Activated CD4-positive, alpha-beta memory T cell treated with anti-CD3 and anti-CD28 coated beads for 36 hours (primary cell): ENCODE data around the gene FAM210B. TPM values are rescaled to one million over a fixed set of nuclear protein-coding genes. Genes with fewer than 3 reads are reported as not detected.

Experiments
- CTCF ChIA-PET: fragments of 350-600 bp; sonication (Branson Sonifier 250); formaldehyde crosslinking; loops from one replicate; lab custom pipeline; 2021; ENCODE audit warnings: antibody characterized with exemption, inconsistent platforms; lab: Charles Lee
- POLR2A ChIA-PET: fragments of 350-600 bp; sonication (Branson Sonifier 250); formaldehyde crosslinking; loops from one replicate; lab custom pipeline; 2021; ENCODE audit warnings: antibody characterized with exemption; lab: Charles Lee
- DNase-seq: peaks from one replicate; pipeline ENCODE4 v3.0.0-alpha.2; 2020
- H3K27ac Mint-ChIP-seq: one replicate; pipeline ENCODE4 v1.8.0; 2021; ENCODE audit warnings: mixed read lengths
- H3K27me3 Mint-ChIP-seq: one replicate; pipeline ENCODE4 v1.8.0; 2021; ENCODE audit warnings: mixed read lengths
- H3K36me3 Mint-ChIP-seq: one replicate; pipeline ENCODE4 v1.8.0; 2021; ENCODE audit warnings: mixed read lengths
- H3K4me1 Mint-ChIP-seq: one replicate; pipeline ENCODE4 v1.8.0; 2021; ENCODE audit warnings: low read depth, mixed read lengths
- H3K4me3 Mint-ChIP-seq: one replicate; pipeline ENCODE4 v1.8.0; 2021; ENCODE audit warnings: mild to moderate bottlenecking, mixed read lengths
- H3K9me3 Mint-ChIP-seq: one replicate; pipeline ENCODE4 v1.8.0; 2021; ENCODE audit warnings: mixed read lengths
- intact Hi-C: fragments of 100-400 bp; cut with micrococcal nuclease; formaldehyde crosslinking; loops from one replicate; pipeline ENCODE4 v1.15.1; 2023
- total RNA-seq, 2 experiments: library from RNA; stranded (reverse); gene quantifications; one replicate each; pipeline ENCODE4 v1.2.3, GENCODE V29; 2021

FAM210B gene
- total RNA-seq, 2 experiments from 2014 or later = 5.5 to 5.9 TPM

- Mint-ChIP-seq H3K4me3 (no peak overlapping the region), H3K9me3 (no peaks in the 10 kb centered on the region), H3K27me3 (no peaks in the 10 kb centered on the region), H3K36me3 (peaks cover 12% of the 10 kb centered on the region), H3K27ac (no peak overlapping the region), H3K4me1 (peaks cover 14% of the 10 kb centered on the region)
- intact Hi-C loops = no loop called here
- ChIA-PET CTCF (no interaction called here), POLR2A (no interaction called here)
- no peak for DNase-seq
Observed at GRCh38 chr20:56362833-56363413, 4.1 kb downstream of the FAM210B start.

GRCh38 chr20:56363491-56363890 lies 4.7 kb downstream of the FAM210B start:
- no peak overlapping the region for H3K4me3 Mint-ChIP-seq
- CTCF ChIA-PET = no interaction called here
- no peaks in the 10 kb centered on the region for H3K27me3 Mint-ChIP-seq
- intact Hi-C loops = no loop called here
- no peak overlapping the region for H3K27ac Mint-ChIP-seq
- peaks cover 10% of the 10 kb centered on the region for H3K4me1 Mint-ChIP-seq
- H3K36me3 Mint-ChIP-seq = peaks cover 14% of the 10 kb centered on the region
- no peaks in the 10 kb centered on the region for H3K9me3 Mint-ChIP-seq
- POLR2A ChIA-PET = no interaction called here
- no peak for DNase-seq

GRCh38 chr20:56368351-56369134 lies 9.8 kb downstream of the FAM210B start:
- CTCF ChIA-PET = no interaction called here
- Mint-ChIP-seq H3K27me3 (no peaks in the 10 kb centered on the region), H3K27ac (no peak overlapping the region), H3K9me3 (no peaks in the 10 kb centered on the region), H3K4me1 (peaks cover 10% of the 10 kb centered on the region), H3K4me3 (no peak overlapping the region), H3K36me3 (peaks cover 34% of the 10 kb centered on the region)
- intact Hi-C loops = no loop called here
- no peak for DNase-seq
- POLR2A ChIA-PET = no interaction called here

- DNase-seq = no peak
- ChIA-PET CTCF (no interaction called here), POLR2A (interaction anchor here (1.2 kb wide), 1 partner anchor 12 kb away, joined by 3 read pairs; no protein-coding TSS in a partner anchor)
- no peaks in the 10 kb centered on the region for H3K27me3 Mint-ChIP-seq
- H3K4me3 Mint-ChIP-seq = no peak overlapping the region
- H3K36me3 Mint-ChIP-seq = peaks cover 37% of the 10 kb centered on the region
- no peak overlapping the region for H3K27ac Mint-ChIP-seq
- peaks cover 17% of the 10 kb centered on the region for H3K4me1 Mint-ChIP-seq
- H3K9me3 Mint-ChIP-seq = no peaks in the 10 kb centered on the region
- intact Hi-C loops = no loop called here
Observed at GRCh38 chr20:56369179-56369578, 10.4 kb downstream of the FAM210B start.

- Mint-ChIP-seq H3K9me3 (no peaks in the 10 kb centered on the region), H3K27ac (no peak overlapping the region), H3K36me3 (peaks cover 44% of the 10 kb centered on the region), H3K4me3 (no peak overlapping the region), H3K27me3 (no peaks in the 10 kb centered on the region), H3K4me1 (peaks cover 19% of the 10 kb centered on the region)
- intact Hi-C loops = no loop called here
- ChIA-PET CTCF (interaction anchor here (1.1 to 1.5 kb wide), 2 partner anchors 11 to 29 kb away, joined by 3 to 5 read pairs; no protein-coding TSS in a partner anchor), POLR2A (interaction anchor here (1.2 kb wide), 1 partner anchor 20 kb away, joined by 3 read pairs; the partner anchor contains the start of genes AURKA and CSTF1)
- DNase-seq = no peak
Observed at GRCh38 chr20:56371977-56372376, 13.2 kb downstream of the FAM210B start.

- ChIA-PET POLR2A (no interaction called here), CTCF (interaction anchor here (1.1 to 1.7 kb wide), 3 partner anchors 12 to 125 kb away, joined by 3 to 5 read pairs (median 3); partner anchors contain the start of gene MC3R)
- Mint-ChIP-seq H3K4me3 (no peak overlapping the region), H3K4me1 (peaks cover 19% of the 10 kb centered on the region), H3K9me3 (no peaks in the 10 kb centered on the region), H3K36me3 (peaks cover 46% of the 10 kb centered on the region), H3K27ac (peak overlapping the region; percentile 65), H3K27me3 (no peaks in the 10 kb centered on the region)
- intact Hi-C loops = no loop called here
- no peak for DNase-seq
Observed at GRCh38 chr20:56372850-56373249, 14.1 kb downstream of the FAM210B start.

GRCh38 chr20:56373942-56374341 lies 15.2 kb downstream of the FAM210B start:
- POLR2A ChIA-PET = interaction anchor here (0.6 kb wide), 1 partner anchor 27 kb away, joined by 3 read pairs; no protein-coding TSS in a partner anchor
- peaks cover 23% of the 10 kb centered on the region for H3K4me1 Mint-ChIP-seq
- H3K27ac Mint-ChIP-seq = no peak overlapping the region
- H3K27me3 Mint-ChIP-seq = no peaks in the 10 kb centered on the region
- DNase-seq = peak; percentile 32
- H3K36me3 Mint-ChIP-seq = peaks cover 55% of the 10 kb centered on the region
- no peaks in the 10 kb centered on the region for H3K9me3 Mint-ChIP-seq
- CTCF ChIA-PET = interaction anchor here (1.7 kb wide), 1 partner anchor 126 kb away, joined by 3 read pairs; the partner anchor contains the start of gene MC3R
- H3K4me3 Mint-ChIP-seq = no peak overlapping the region
- intact Hi-C loops = loop anchor here (2.0 kb wide), 1 partner anchor 19 kb away; the partner anchor contains the start of genes AURKA and CSTF1

- intact Hi-C loops = no loop called here
- Mint-ChIP-seq H3K27ac (no peak overlapping the region), H3K9me3 (no peaks in the 10 kb centered on the region), H3K4me1 (peaks cover 29% of the 10 kb centered on the region), H3K36me3 (peaks cover 55% of the 10 kb centered on the region), H3K4me3 (no peak overlapping the region), H3K27me3 (no peaks in the 10 kb centered on the region)
- POLR2A ChIA-PET = interaction anchor here (1.6 kb wide), 1 partner anchor 15 kb away, joined by 5 read pairs; the partner anchor contains the start of gene AURKA
- CTCF ChIA-PET = interaction anchor here (0.7 kb wide), 1 partner anchor 1207 kb away, joined by 3 read pairs; no protein-coding TSS in a partner anchor
- DNase-seq = no peak
Observed at GRCh38 chr20:56376331-56376730, 17.6 kb downstream of the FAM210B start.

GRCh38 chr20:56378386-56378785 lies 19.6 kb downstream of the FAM210B start:
- no peak for DNase-seq
- H3K27ac Mint-ChIP-seq = no peak overlapping the region
- intact Hi-C loops = no loop called here
- H3K9me3 Mint-ChIP-seq = no peaks in the 10 kb centered on the region
- peaks cover 57% of the 10 kb centered on the region for H3K36me3 Mint-ChIP-seq
- peaks cover 22% of the 10 kb centered on the region for H3K4me1 Mint-ChIP-seq
- H3K4me3 Mint-ChIP-seq = no peak overlapping the region
- no peaks in the 10 kb centered on the region for H3K27me3 Mint-ChIP-seq
- ChIA-PET CTCF (no interaction called here), POLR2A (no interaction called here)

GRCh38 chr20:56380375-56380774 lies 21.6 kb downstream of the FAM210B start:
- ChIA-PET CTCF (no interaction called here), POLR2A (no interaction called here)
- Mint-ChIP-seq H3K27ac (no peak overlapping the region), H3K4me1 (peaks cover 15% of the 10 kb centered on the region), H3K4me3 (no peak overlapping the region), H3K27me3 (no peaks in the 10 kb centered on the region), H3K9me3 (no peaks in the 10 kb centered on the region), H3K36me3 (peaks cover 56% of the 10 kb centered on the region)
- no peak for DNase-seq
- intact Hi-C loops = no loop called here

GRCh38 chr20:56381501-56381900 lies 22.7 kb downstream of the FAM210B start:
- CTCF ChIA-PET = no interaction called here
- no peak overlapping the region for H3K4me3 Mint-ChIP-seq
- H3K27me3 Mint-ChIP-seq = no peaks in the 10 kb centered on the region
- no peaks in the 10 kb centered on the region for H3K9me3 Mint-ChIP-seq
- POLR2A ChIA-PET = interaction anchor here (0.9 kb wide), 1 partner anchor 12 kb away, joined by 3 read pairs; no protein-coding TSS in a partner anchor
- H3K36me3 Mint-ChIP-seq = peaks cover 53% of the 10 kb centered on the region
- peaks cover 12% of the 10 kb centered on the region for H3K4me1 Mint-ChIP-seq
- intact Hi-C loops = no loop called here
- DNase-seq = no peak
- no peak overlapping the region for H3K27ac Mint-ChIP-seq

GRCh38 chr20:56382696-56383095 lies 23.9 kb downstream of the FAM210B start:
- H3K27me3 Mint-ChIP-seq = no peaks in the 10 kb centered on the region
- intact Hi-C loops = no loop called here
- ChIA-PET POLR2A (no interaction called here), CTCF (no interaction called here)
- H3K4me3 Mint-ChIP-seq = no peak overlapping the region
- H3K36me3 Mint-ChIP-seq = peaks cover 56% of the 10 kb centered on the region
- DNase-seq = no peak
- H3K4me1 Mint-ChIP-seq = peaks cover 12% of the 10 kb centered on the region
- no peak overlapping the region for H3K27ac Mint-ChIP-seq
- no peaks in the 10 kb centered on the region for H3K9me3 Mint-ChIP-seq
